ENCODE data around the gene RPAP3.

RPAP3 gene

DNA sequence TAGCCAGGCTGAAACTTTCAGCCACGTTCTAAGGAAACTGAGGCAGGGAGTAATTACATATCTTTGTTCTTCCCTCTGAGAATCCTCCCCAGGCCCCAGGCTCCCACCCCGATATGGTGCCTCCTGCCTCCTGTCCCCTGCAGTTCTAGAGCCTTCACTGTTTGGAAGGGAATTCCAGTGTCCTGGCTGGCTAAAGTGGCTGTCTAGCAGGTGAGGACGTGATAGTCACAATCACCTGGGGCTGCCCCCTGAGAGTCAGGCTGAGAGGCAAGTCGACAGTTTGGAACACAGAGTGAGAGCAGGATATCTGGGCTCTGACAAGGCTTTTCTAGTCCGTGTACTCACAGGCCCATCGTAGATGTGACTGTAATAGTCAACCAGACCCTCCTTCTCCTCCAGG is 6.3 kb upstream of the RPAP3 start:
- no peak overlapping the region for H3K27ac ChIP-seq
- H3K27me3 ChIP-seq: no peaks in the 10 kb centered on the region
- H3K4me3 ChIP-seq: no peak overlapping the region
- no peaks in the 10 kb centered on the region for H3K9me3 ChIP-seq
- no peak for DNase-seq
- TF ChIP-seq, protein P1, sequence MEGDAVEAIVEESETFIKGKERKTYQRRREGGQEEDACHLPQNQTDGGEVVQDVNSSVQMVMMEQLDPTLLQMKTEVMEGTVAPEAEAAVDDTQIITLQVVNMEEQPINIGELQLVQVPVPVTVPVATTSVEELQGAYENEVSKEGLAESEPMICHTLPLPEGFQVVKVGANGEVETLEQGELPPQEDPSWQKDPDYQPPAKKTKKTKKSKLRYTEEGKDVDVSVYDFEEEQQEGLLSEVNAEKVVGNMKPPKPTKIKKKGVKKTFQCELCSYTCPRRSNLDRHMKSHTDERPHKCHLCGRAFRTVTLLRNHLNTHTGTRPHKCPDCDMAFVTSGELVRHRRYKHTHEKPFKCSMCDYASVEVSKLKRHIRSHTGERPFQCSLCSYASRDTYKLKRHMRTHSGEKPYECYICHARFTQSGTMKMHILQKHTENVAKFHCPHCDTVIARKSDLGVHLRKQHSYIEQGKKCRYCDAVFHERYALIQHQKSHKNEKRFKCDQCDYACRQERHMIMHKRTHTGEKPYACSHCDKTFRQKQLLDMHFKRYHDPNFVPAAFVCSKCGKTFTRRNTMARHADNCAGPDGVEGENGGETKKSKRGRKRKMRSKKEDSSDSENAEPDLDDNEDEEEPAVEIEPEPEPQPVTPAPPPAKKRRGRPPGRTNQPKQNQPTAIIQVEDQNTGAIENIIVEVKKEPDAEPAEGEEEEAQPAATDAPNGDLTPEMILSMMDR (IDR thresholded peaks at IDR 0.05): no peak
- H3K4me1 ChIP-seq: peaks cover 0 to 23% (median 18%) of the 10 kb centered on the region in 4 donors
- H3K36me3 ChIP-seq: no peaks in the 10 kb centered on the region
- intact Hi-C loops (cut with DNase I; ENCODE audit: low total_unique reads): no loop called here

DNA sequence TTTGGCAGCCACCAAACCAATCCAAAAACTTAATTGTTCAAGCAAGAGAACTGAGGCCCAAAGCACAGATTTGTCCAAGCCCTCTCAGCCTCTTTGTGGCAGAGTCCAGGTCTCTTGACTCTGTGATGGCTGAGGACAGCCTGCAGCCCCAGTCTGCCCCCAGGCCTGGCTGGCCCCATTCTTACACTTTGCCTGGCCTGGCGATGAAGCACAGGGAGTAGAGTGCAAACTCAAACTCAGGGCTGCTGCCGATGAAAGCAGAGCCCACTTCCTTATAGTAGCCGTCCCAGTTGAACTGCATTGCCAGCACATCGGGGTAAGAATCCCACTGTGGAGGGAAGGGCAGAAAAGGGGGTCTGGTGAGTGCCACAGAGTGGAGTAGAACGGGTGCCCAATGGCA is 5.6 kb upstream of the RPAP3 start:
- Histone ChIP-seq H3K36me3 (no peaks in the 10 kb centered on the region), H3K9me3 (no peaks in the 10 kb centered on the region), H3K27ac (no peak overlapping the region), H3K4me1 (peaks cover 0 to 22% (median 14%) of the 10 kb centered on the region in 4 donors), H3K27me3 (no peaks in the 10 kb centered on the region), H3K4me3 (no peak overlapping the region)
- intact Hi-C loops (cut with DNase I; ENCODE audit: low total_unique reads): no loop called here
- no peak for DNase-seq
- TF ChIP-seq, protein P1 (IDR thresholded peaks at IDR 0.05): no peak

DNA sequence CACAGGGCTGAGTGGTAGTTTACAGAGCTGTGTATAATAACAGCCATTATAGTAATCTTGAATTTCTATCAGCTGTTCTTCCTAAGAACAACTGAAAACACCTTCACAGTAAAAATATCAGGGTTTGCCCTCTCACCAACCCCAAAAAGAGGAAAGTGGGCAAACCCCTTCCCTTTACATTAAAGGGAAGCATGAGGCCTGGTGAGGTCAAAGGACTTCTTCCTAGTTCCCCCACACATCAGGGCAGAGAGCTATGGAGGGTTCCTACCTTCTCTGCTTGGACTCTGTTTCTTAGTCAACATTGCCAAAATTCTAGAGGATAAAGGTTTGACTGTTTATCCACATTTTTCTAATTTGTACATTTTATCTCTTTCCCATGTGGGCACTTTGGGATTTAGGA is 4.4 kb upstream of the RPAP3 start:
- H3K4me3 ChIP-seq: no peak overlapping the region
- no peaks in the 10 kb centered on the region for H3K27me3 ChIP-seq
- DNase-seq: no peak
- peaks cover 0 to 10% (median 2%) of the 10 kb centered on the region in 4 donors for H3K4me1 ChIP-seq
- H3K27ac ChIP-seq: no peak overlapping the region
- TF ChIP-seq, protein P1 (IDR thresholded peaks at IDR 0.05): no peak
- H3K9me3 ChIP-seq: no peaks in the 10 kb centered on the region
- no peaks in the 10 kb centered on the region for H3K36me3 ChIP-seq
- intact Hi-C loops (cut with DNase I; ENCODE audit: low total_unique reads): no loop called here

DNA sequence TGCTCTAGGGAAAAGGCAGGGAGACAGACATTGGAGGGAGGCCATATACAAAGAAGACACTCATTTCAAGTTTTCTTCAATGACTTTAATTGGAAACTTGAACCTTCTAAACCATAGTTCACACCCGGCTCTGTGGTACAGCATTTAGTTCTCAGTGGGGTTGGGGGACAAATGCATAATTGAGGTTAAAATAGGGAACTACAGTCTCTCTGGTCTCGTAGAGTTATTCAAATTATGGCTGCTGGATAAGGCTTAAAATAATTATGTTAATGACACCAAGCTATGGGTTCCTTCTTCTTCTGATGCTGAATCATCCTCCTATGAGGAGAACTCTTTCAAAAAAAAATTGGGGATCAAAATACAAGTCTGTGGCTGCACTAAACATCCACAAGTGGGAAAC is 3.8 kb upstream of the RPAP3 start:
- Histone ChIP-seq H3K4me3 (no peak overlapping the region), H3K9me3 (no peaks in the 10 kb centered on the region), H3K4me1 (peaks cover 0 to 11% (median 3%) of the 10 kb centered on the region in 4 donors), H3K36me3 (no peaks in the 10 kb centered on the region), H3K27ac (no peak overlapping the region), H3K27me3 (no peaks in the 10 kb centered on the region)
- no peak for DNase-seq
- TF ChIP-seq, protein P1 (IDR thresholded peaks at IDR 0.05): no peak
- intact Hi-C loops (cut with DNase I; ENCODE audit: low total_unique reads): no loop called here

DNA sequence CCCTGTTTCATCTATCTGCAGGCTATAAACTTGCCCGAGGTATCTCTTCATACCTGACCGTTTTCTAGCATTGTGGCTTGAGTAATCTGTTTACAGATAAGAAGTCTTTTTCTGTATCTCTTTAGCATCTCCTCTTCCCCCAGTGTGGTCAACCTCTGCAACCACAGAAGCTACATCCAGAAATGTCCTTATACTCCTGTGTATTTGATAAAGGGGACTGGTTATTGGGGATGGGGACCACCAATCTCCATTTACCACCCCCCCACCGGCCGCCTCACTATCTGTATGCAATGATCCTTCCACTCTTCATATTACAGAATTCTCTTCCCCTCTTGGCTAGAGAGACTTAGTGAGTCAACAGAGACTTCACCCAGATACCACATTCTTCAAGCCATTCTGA is 3.4 kb upstream of the RPAP3 start:
- no peak for DNase-seq
- H3K27me3 ChIP-seq: no peaks in the 10 kb centered on the region
- H3K27ac ChIP-seq: no peak overlapping the region
- intact Hi-C loops (cut with DNase I; ENCODE audit: low total_unique reads): no loop called here
- H3K4me1 ChIP-seq: peaks cover 0 to 13% (median 5%) of the 10 kb centered on the region in 4 donors
- H3K4me3 ChIP-seq: no peak overlapping the region
- no peaks in the 10 kb centered on the region for H3K36me3 ChIP-seq
- TF ChIP-seq, protein P1 (IDR thresholded peaks at IDR 0.05): no peak
- H3K9me3 ChIP-seq: no peaks in the 10 kb centered on the region

DNA sequence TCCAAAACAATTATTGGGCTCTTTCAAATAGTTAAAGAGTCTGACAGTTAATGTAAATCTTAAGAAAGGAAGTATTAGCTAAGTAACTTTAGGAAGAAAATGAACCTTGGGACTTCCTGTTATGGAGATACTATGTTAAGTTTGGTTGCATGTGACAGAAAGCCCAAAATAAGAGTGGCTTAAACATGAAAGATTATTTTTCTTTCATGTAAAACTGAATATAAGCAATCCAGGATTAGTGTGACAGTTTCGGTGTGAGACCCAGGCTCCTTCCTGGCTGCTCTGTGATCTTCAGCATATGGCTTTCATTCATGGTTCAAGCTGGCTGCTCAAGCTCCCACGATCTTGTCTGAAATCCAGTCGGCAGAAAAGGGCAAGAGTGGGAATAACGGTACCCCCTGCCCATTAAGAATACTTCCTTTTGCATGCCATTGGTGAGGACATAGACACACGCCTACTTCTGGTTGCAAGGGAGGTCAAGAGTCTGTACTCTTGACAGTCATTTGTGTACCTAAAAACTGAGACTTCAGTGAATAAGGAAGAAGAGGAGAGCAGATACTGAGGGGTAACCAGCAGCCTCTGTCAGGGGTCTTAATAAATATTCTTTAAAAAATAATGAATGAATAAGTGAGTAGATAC is 2.2 kb upstream of the RPAP3 start:
- Histone ChIP-seq H3K27me3 (no peaks in the 10 kb centered on the region), H3K4me3 (no peak overlapping the region), H3K4me1 (peaks cover 0 to 15% (median 6%) of the 10 kb centered on the region in 4 donors), H3K9me3 (no peaks in the 10 kb centered on the region), H3K27ac (no peak overlapping the region), H3K36me3 (no peaks in the 10 kb centered on the region)
- TF ChIP-seq, protein P1 (IDR thresholded peaks at IDR 0.05): no peak
- intact Hi-C loops (cut with DNase I; ENCODE audit: low total_unique reads): no loop called here
- no peak for DNase-seq
